AG09319 (cell line): ENCODE data around the gene YIF1A.

Experiments
- DNase-seq: peaks from one replicate; pipeline ENCODE4 v3.0.0-alpha.2; 2010; ENCODE audit warnings: low read depth; ENCODE audit errors: extremely low read depth
- CTCF ChIP-seq: IDR thresholded peaks from 2 replicates; pipeline ENCODE4 v1.5.1; 2011; ENCODE audit warnings: low read depth, mild to moderate bottlenecking, inconsistent platforms, low read length, moderate library complexity

YIF1A gene

GRCh38 chr11:66239998-66240780, 48.8 kb downstream of the YIF1A start:
- no peak for TF ChIP-seq CTCF
- DNase-seq = no peak

- no peak for DNase-seq
- TF ChIP-seq CTCF = no peak
These were observed 49.4 kb downstream of the YIF1A start for GRCh38 chr11:66239511-66239910.

- DNase-seq = no peak
- no peak for TF ChIP-seq CTCF
These were observed 50.0 kb downstream of the YIF1A start for GRCh38 chr11:66238786-66239413.

GRCh38 chr11:66237867-66238266, 51.1 kb downstream of the YIF1A start:
- no peak for DNase-seq
- TF ChIP-seq CTCF = no peak

GRCh38 chr11:66235141-66235540, 53.8 kb downstream of the YIF1A start:
- TF ChIP-seq CTCF = no peak
- no peak for DNase-seq
